ENCODE results near the gene JAM3. TPM values are rescaled to one million over a fixed set of nuclear protein-coding genes. Genes with fewer than 3 reads are reported as not detected.

The JAM3 gene
- total and polyA plus RNA-seq, 2 of the 13 experiments (the other 11 are each of a cell fraction or from before 2014, with no cell fraction given): 0.98 to 2.8 TPM

- TF ChIP-seq, protein P1, sequence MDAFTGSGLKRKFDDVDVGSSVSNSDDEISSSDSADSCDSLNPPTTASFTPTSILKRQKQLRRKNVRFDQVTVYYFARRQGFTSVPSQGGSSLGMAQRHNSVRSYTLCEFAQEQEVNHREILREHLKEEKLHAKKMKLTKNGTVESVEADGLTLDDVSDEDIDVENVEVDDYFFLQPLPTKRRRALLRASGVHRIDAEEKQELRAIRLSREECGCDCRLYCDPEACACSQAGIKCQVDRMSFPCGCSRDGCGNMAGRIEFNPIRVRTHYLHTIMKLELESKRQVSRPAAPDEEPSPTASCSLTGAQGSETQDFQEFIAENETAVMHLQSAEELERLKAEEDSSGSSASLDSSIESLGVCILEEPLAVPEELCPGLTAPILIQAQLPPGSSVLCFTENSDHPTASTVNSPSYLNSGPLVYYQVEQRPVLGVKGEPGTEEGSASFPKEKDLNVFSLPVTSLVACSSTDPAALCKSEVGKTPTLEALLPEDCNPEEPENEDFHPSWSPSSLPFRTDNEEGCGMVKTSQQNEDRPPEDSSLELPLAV (CRISPR knock-in tag; conservative IDR thresholded peaks at IDR 0.05; ENCODE audit: low read depth): no peak
- no peak for TF ChIP-seq PRPF4 (IDR thresholded peaks at IDR 0.05; ENCODE audit: low read depth, low read length, poor library complexity, severe bottlenecking)
- no peak for TF ChIP-seq ZNF777 (CRISPR knock-in tag; IDR thresholded peaks at IDR 0.05)
- TF ChIP-seq, protein P2, sequence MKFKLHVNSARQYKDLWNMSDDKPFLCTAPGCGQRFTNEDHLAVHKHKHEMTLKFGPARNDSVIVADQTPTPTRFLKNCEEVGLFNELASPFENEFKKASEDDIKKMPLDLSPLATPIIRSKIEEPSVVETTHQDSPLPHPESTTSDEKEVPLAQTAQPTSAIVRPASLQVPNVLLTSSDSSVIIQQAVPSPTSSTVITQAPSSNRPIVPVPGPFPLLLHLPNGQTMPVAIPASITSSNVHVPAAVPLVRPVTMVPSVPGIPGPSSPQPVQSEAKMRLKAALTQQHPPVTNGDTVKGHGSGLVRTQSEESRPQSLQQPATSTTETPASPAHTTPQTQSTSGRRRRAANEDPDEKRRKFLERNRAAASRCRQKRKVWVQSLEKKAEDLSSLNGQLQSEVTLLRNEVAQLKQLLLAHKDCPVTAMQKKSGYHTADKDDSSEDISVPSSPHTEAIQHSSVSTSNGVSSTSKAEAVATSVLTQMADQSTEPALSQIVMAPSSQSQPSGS (CRISPR knock-in tag; IDR thresholded peaks at IDR 0.05): no peak
Observed at GRCh38 chr11:134071306-134071705, 2.4 kb downstream of the JAM3 start (continued).

GRCh38 chr11:134071766-134072402 is 3.0 kb downstream of the JAM3 start:
- FAIRE-seq (no peak), DNase-seq (ENCODE audit: low spot score) (no peak), ATAC-seq (no peak)
- Histone ChIP-seq H3K27me3 (ENCODE audit: control insufficient read depth in 1 of 2, insufficient read depth in 2 of 2, low read length in 2 of 2) (peaks cover 0 to 16% of the 10 kb centered on the region in 2 experiments; a peak in 4 of 5 replicates), H3K9me3 (ENCODE audit: low read length) (no peaks in the 10 kb centered on the region), H3K4me1 (ENCODE audit: insufficient read depth, low read length) (no peaks in the 10 kb centered on the region), H3K4me3 (replicated peaks in 1 of 3; ENCODE audit: insufficient read depth in 1 of 3, low read depth in 2 of 3, low read length in 3 of 3) (no peak overlapping the region), H3K79me2 (ENCODE audit: insufficient read depth, low read length) (no peaks in the 10 kb centered on the region), H3K27ac (ENCODE audit: extremely low read length, insufficient read depth, low read length) (no peak overlapping the region), H2AFZ (ENCODE audit: low read length) (no peak overlapping the region), H3K36me3 (replicated peaks in 1 of 2; ENCODE audit: control insufficient read depth in 1 of 2, insufficient read depth in 2 of 2, low read length in 2 of 2) (no peaks in the 10 kb centered on the region), H4K20me1 (ENCODE audit: insufficient read depth, low read length) (0 out of 2 replicates have a peak, but pooled peaks cover 5% of the 10 kb centered on the region), H3K4me2 (ENCODE audit: low read depth, low read length) (no peak overlapping the region), H3K9ac (ENCODE audit: insufficient read depth, low read depth, low read length) (no peak overlapping the region)
- in situ Hi-C loops (cut with HindIII; ENCODE audit: extremely low pct_ligation_motif_present, low pct_unique_long_range_greater_than_20kb) (no loop called here), intact Hi-C loops (cut with micrococcal nuclease; ENCODE audit: unreplicated experiment) (no loop called here)
- 3% methylated on average over 3 of the region's 3 CpGs for WGBS (ENCODE audit: low lambda C conversion rate)
- POLR2A ChIA-PET: interaction anchor here (1.1 kb wide), 1 partner anchor 11 kb away, joined by 3 read pairs; no protein-coding TSS in a partner anchor
- CTCF ChIA-PET (ENCODE audit: low intra/inter-chr PET ratio, low total read pairs): no interaction called here
- no TSS peak for BruUV-seq (replicated peaks)
- TF ChIP-seq ZSCAN25 (CRISPR knock-in tag; IDR thresholded peaks at IDR 0.05): no peak
- no peak for TF ChIP-seq CC2D1A (CRISPR knock-in tag; IDR thresholded peaks at IDR 0.05)
- no peak for TF ChIP-seq MIER3 (CRISPR knock-in tag; IDR thresholded peaks at IDR 0.05; ENCODE audit: borderline replicate concordance)
- no peak for TF ChIP-seq NRL (CRISPR knock-in tag; IDR thresholded peaks at IDR 0.05; ENCODE audit: borderline replicate concordance)
- TF ChIP-seq ZBTB40 (IDR thresholded peaks at IDR 0.05): no peak
- TF ChIP-seq ZBTB40 (CRISPR knock-in tag; IDR thresholded peaks at IDR 0.05): no peak
- no peak for TF ChIP-seq PRPF4 (IDR thresholded peaks at IDR 0.05; ENCODE audit: low read depth, low read length, poor library complexity, severe bottlenecking)
- TF ChIP-seq ERF (CRISPR knock-in tag; IDR thresholded peaks at IDR 0.05): no peak
